ENCODE measurements around the gene GRM4.

Gene GRM4

DNA sequence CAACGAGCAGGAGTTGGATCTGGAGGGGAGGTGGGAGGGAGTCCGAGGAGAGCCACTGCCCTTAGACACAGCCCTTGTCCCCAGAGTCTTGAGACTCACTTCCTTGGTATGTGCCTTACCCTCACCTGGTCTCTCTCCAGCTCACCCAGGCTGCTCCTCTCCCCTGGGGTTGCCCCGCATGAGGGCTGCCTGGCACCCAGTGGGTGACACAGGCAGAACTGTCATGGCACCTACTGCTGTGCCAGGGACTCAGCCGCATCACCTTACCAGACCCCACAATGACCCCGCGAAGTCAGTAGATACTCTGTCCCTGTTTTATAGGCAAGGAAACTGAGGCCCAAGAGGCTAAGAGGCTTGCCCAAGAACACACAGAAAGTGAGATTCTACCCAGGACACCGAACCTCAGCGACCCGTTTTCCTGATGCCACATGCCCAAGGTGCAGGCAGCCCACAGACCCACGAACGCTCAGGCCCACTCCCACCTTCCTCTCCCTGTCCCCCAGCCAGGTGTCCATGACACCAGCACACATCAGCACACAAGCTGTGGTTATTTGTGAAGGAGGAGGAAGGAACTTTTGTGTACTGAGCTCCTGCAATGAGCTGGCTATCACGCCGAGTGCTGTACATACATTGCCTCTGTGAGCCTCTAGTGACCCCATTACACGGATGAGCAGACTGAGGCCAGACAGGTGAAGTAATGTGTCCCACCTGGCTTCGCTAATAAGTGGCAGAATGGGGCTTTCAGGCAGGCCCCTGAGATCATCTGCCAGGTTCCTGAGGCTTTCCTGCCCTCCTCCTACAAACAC lies 168.1 kb downstream of the GRM4 start:
- DNase-seq (ENCODE audit: low spot score) = no peak

DNA sequence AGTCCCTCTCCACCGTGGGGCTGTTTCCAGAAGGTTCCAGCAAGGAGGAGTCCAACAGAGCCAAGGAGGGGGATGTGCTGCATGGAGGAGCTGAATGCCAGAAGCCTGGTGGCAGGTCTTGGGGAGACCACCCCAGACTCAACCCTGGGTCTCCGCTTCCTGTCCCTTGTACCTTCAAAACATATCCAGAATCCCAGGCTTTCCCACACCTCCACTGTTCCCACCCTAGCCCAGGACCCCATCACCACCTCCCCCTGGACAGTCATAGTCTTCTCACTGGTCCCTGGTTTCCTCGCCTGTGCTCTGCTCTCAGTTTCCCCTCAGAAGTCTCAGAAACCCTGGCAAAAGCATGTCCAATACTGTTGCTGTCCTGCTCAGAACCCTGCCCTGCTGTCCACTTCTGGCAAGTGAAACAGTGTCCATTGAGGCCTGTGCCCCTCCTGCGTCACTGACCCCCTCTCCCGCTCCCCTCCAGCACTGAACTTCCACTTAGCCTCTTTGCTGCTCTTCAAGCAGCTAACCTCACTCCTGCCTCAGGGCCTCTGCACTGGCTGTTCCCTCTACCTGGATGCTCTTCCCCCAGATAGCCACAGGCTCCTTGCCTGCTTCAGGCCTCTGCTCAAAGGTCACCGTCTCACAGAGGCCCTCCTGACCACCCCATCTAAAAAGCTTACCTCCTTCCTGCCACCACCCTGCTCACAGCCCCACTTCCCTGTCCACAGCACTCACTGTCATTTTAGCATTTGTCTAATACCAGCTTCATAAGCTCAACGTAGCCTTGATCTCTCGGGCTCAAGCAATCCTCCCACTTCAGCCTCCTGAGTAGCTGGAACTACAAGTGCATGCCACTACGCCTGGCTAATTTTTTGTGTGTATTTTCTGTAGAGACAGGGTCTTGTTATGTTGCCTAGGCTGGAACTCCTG lies 169.2 kb downstream of the GRM4 start:
- no peak for DNase-seq (ENCODE audit: low spot score)

DNA sequence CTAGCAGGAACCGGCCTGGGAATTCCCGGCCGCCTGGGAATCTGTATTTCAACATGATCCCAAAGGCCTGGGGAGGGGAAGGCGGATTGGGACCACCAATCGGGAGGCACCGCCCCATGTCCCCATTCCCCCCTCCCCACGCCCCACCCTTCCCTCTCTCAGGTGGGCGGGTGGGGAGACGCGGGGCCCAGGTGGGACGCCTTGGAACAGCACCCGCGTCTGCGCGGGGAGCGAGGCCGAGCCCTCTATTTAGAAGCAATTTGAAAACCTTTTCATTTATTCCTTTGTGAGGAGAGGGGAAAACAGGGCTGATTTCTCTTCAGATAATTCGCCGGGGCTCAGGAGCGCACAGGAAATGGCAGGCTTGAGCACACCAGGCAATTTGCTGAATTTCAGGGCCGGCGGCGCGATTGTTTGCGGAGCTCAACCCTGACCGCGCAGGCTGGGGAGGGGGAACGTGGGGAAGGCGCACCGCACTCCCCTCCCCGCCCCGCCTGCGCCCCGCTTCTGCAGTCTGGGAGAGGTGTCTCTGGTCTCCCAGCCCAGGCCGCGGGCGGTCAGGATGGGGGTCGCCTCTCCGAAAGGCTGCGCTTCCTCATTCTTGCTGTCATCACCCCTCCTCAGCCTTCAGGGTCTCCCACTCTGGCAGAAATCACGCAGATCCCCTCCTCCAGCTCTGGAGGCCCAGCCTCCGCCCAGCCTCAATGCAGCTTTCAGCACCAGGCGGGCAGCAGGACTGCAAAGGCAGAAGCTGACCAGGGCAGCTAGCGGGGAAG lies 170.0 kb downstream of the GRM4 start:
- DNase-seq (ENCODE audit: low spot score) = no peak

DNA sequence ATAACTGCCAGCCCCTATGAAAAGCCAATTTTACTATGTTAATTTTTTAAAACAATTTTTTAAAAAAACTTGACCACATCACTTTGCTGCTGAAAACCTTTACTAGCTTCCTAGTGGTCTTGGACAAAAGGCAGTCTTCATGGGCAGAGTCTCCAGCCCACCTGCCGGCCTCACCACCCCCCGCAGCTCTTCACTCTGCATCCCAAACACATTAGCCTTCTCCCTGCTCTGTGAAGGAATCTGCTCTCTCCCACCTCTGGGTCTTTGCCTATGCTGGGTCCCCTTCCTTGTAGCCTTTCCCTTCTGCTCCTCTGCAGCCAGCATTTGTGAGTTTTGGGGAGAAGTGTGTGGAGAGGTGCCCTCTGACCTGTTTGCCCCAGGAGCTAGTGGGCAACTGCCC lies 171.4 kb downstream of the GRM4 start:
- no peak for DNase-seq (ENCODE audit: low spot score)

DNA sequence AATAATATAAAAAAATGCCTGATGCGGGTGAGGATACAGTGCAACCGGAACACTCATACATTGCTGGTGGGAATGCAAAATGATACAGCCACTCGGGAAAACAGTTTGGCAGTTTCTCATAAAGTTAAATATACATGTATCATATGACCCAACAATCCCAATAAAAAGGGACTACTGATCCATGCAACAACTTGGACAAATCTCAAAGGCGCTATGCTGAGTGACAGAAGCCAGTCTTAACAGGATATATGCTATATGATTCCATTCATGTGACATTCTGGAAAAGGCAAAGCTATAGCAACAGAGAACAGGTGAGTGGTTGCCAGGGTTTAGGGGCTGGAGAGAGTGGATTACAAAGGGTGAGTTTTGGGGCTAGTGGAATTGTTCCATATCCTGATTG lies 171.9 kb downstream of the GRM4 start:
- DNase-seq (ENCODE audit: low spot score) = no peak

DNA sequence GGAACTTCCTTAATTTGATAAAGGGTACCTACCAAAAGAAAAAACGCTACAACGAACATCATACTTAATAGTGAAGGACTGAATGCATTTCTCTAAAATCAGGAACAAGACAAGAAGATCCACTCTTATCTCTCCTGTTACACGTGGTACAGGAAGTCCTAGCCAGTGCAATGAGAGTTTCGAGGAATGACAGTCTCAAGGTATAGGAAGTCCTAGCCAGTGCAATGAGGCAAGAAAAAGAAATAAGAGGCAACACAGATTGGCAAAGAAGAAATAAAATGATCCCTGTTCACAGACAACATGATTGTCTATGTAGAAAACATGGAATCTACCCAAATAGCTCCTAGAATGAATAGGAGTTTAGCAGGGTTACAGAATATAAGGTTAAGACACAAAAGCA lies 174.3 kb downstream of the GRM4 start:
- no peak for DNase-seq (ENCODE audit: low spot score)

Measured in CD4-positive, alpha-beta T cell treated with Interleukin-6 at 100 ng/mL for 8 hours (primary cell).